ENCODE results near the gene MYO16. TPM values are rescaled to one million over a fixed set of nuclear protein-coding genes. Genes with fewer than 3 reads are reported as not detected.

Gene MYO16
- total and polyA plus RNA-seq, 2 experiments from 2014 or later = 0.02 to 0.15 TPM

DNA sequence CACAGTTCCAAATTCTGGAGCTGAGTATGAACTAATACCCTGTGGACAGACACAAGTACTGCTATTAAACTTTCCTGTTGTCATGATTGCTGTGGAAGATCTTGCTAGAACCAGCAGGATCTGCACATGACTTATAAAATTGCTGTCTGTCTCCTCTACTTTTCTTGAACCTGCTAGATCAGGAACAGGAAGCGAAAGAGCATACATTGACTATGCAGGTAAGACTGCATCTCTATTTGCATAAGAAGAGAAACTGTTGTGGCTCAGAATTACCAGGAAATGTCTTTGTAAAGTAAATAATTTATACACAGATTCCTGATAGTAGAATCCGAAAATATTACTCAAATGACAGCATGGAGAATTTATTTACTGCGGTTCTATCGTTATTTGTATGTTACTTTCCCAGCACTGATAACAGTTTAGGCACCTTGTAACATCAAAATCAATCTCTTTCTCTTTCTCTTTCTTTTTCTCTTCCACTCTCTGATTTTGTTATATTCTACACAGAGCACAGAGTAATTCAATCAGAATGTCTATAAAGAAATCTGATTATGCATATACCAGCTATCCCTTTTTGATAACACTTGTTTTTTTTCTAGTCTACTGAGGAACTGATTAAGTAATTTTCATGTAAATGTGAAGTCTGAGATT, 226.5 kb downstream of the MYO16 start:
- no peaks in the 10 kb centered on the region for H3K36me3 ChIP-seq
- H3K4me1 ChIP-seq (ENCODE audit: low read depth) = no peaks in the 10 kb centered on the region
- TF ChIP-seq, protein P1, sequence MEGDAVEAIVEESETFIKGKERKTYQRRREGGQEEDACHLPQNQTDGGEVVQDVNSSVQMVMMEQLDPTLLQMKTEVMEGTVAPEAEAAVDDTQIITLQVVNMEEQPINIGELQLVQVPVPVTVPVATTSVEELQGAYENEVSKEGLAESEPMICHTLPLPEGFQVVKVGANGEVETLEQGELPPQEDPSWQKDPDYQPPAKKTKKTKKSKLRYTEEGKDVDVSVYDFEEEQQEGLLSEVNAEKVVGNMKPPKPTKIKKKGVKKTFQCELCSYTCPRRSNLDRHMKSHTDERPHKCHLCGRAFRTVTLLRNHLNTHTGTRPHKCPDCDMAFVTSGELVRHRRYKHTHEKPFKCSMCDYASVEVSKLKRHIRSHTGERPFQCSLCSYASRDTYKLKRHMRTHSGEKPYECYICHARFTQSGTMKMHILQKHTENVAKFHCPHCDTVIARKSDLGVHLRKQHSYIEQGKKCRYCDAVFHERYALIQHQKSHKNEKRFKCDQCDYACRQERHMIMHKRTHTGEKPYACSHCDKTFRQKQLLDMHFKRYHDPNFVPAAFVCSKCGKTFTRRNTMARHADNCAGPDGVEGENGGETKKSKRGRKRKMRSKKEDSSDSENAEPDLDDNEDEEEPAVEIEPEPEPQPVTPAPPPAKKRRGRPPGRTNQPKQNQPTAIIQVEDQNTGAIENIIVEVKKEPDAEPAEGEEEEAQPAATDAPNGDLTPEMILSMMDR (IDR thresholded peaks at IDR 0.05; ENCODE audit: low read depth, low read length) = no peak
- H3K4me3 ChIP-seq = no peak overlapping the region
- DNase-seq (ENCODE audit: low read depth in 1 of 2, low spot score in 1 of 2) = no peak
- no peaks in the 10 kb centered on the region for H3K27me3 ChIP-seq
- H3K27ac ChIP-seq = no peak overlapping the region
- no peaks in the 10 kb centered on the region for H3K9me3 ChIP-seq (ENCODE audit: low read depth)

DNA sequence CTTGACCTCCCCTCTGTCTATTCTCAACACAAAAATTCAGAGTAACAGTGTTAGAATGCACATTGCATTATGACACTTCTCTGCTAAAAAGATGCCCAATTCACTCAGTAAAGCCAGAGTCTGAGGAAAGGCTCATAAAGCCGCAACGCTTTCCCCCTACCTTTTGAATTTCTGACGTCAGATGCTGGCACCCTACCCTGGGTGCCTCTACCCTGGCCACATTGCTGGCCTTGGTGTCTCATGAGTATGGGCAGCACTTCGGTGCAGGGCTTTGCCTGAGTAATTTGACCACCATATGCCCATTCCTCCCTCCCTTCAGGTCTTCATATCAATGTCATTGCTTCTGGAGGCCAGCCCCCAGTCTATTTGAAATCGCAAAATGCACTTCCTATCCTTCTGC, 229.3 kb downstream of the MYO16 start:
- no peaks in the 10 kb centered on the region for H3K4me1 ChIP-seq (ENCODE audit: low read depth)
- H3K9me3 ChIP-seq (ENCODE audit: low read depth) = no peaks in the 10 kb centered on the region
- no peaks in the 10 kb centered on the region for H3K27me3 ChIP-seq
- H3K36me3 ChIP-seq = no peaks in the 10 kb centered on the region
- TF ChIP-seq, protein P1 (IDR thresholded peaks at IDR 0.05; ENCODE audit: low read depth, low read length) = no peak
- no peak for DNase-seq (ENCODE audit: low read depth in 1 of 2, low spot score in 1 of 2)
- no peak overlapping the region for H3K4me3 ChIP-seq
- no peak overlapping the region for H3K27ac ChIP-seq

DNA sequence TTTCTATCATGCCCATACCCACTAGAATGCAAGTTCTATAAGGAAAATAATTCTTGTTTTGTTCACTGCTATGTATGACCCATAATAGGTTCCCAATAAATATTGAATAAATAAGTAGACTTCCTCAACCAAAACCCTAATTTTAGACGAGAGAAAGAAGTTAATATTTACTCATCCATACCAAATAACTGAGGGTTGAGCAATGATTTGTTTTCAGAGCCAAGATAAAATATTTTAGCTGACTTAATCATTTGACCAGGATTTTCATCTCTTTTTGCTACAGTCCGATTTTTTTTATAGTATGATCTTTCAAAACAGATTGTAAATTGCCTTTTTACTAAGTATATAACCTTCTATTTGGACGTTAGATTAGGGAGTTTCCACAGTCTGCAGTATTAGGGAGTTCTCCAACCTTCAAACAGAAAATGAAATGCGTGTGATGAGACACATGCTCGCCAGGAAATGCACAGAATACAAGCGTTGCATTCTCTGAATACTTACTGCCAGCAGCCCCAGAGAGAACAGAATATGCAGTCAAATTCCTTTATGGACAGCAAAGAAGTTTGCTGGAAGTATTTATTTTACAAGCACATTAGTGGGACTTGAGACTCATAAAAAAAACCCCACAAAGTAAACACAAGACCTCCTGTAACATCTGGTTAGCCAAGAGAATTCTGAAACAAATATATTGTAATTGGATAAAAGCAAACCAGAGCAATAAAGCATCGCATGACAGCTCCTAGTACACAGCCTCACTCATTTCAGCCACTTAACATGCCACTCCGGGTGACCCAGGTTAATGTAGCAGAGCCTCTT, 230.0 kb downstream of the MYO16 start:
- TF ChIP-seq, protein P1 (IDR thresholded peaks at IDR 0.05; ENCODE audit: low read depth, low read length) = no peak
- no peaks in the 10 kb centered on the region for H3K36me3 ChIP-seq
- H3K4me3 ChIP-seq = no peak overlapping the region
- H3K4me1 ChIP-seq (ENCODE audit: low read depth) = no peaks in the 10 kb centered on the region
- peak; percentile 19 to 50 for DNase-seq (ENCODE audit: low read depth in 1 of 2, low spot score in 1 of 2)
- no peaks in the 10 kb centered on the region for H3K9me3 ChIP-seq (ENCODE audit: low read depth)
- peak overlapping the region; percentile 69 for H3K27ac ChIP-seq
- no peaks in the 10 kb centered on the region for H3K27me3 ChIP-seq

DNA sequence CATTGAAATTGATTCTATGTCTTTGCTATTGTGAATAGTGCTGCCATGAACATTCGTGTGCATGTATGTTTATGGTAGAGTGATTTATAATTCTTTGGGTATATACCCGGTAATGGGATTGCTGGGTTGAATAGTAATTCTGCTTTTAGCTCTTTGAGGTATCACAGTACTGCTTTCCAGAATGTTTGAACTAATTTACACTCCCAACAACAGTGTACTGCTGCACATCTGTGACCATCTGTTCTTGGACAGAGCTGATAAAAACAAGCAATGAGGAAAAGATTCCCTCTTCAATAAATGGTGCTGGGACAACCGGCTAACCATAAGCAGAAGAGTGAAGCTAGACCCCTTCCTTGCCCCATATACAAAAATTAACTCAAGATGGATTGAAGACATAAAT, 231.0 kb downstream of the MYO16 start:
- H3K9me3 ChIP-seq (ENCODE audit: low read depth) = no peaks in the 10 kb centered on the region
- H3K4me3 ChIP-seq = no peak overlapping the region
- no peak for DNase-seq (ENCODE audit: low read depth in 1 of 2, low spot score in 1 of 2)
- H3K36me3 ChIP-seq = no peaks in the 10 kb centered on the region
- no peak overlapping the region for H3K27ac ChIP-seq
- TF ChIP-seq, protein P1 (IDR thresholded peaks at IDR 0.05; ENCODE audit: low read depth, low read length) = no peak
- H3K27me3 ChIP-seq = no peaks in the 10 kb centered on the region
- no peaks in the 10 kb centered on the region for H3K4me1 ChIP-seq (ENCODE audit: low read depth)

DNA sequence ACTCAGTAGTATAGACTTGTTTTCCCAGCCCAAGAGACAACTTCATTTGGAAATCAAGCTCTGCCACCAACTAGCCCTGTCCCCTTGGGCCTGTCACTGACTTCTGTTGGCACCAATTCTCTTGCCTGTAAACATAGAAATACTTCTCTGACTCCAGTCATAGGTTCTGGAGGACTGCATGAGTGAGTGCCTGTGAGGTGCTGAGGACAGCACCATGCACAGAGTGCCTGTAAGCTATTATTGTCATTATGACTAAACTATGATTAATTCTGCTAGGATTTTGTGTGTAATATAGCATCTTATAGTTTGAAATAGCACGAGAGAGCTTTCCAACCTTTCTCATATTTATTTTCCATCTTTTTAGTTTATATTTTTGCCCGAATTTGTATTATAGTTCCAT, 247.9 kb downstream of the MYO16 start:
- Histone ChIP-seq H3K4me1 (ENCODE audit: low read depth) (no peaks in the 10 kb centered on the region), H3K4me3 (no peak overlapping the region), H3K36me3 (no peaks in the 10 kb centered on the region), H3K27me3 (no peaks in the 10 kb centered on the region), H3K9me3 (ENCODE audit: low read depth) (no peaks in the 10 kb centered on the region), H3K27ac (no peak overlapping the region)
- TF ChIP-seq, protein P1 (IDR thresholded peaks at IDR 0.05; ENCODE audit: low read depth, low read length) = no peak
- peak in 1 of 2 donors; percentile 20 for DNase-seq (ENCODE audit: low read depth in 1 of 2, low spot score in 1 of 2)
